HG02943 (cell line): ENCODE results near the gene ZNF879.

Source experiments
- ATAC-seq: cut with Tn5 transposase; IDR thresholded peaks from one replicate; pipeline ENCODE4 v1.9.1; 2021; ENCODE audit warnings: mild to moderate bottlenecking, low read depth, moderate library complexity; ENCODE audit not compliant: unreplicated experiment

Gene ZNF879

DNA sequence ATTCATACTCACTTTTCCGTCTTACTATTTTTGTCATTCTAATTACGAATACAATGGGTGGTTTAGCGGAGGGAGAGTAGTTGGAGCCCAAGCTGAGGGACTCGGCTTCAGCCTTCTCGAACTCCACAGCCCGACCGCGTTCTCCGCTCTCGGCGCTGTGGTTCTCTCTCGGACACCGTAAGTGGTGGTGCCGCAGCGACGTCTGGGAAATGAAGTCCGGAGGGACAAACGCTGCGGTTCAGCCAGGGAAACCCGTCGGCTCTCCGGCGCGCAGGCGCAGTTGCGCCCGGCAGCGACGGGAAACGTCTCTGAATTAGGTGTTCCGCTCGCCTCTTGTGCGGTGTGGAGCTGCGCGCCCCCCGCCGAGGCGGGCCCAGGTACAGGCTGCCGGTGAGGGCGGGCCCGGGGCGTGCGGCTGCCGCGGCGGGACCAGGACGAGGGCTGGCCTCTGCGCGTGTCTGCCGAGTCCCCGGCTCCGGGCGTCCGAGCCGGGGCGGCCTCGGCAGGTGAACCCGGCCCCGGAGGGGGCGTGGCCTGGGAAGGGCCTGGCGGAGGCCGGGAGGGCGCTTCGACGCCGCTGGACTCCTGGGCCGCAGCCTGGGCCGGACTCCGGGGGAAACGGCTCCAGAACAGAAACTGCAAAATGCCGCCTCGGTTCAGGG, at the start of gene ZNF879:
ZNF879 (plus strand) TSS at position 277 of the 662 bp plus-strand sequence. CDS start 1,201 bp downstream, outside the sequence.
- peak; percentile 76 for ATAC-seq

DNA sequence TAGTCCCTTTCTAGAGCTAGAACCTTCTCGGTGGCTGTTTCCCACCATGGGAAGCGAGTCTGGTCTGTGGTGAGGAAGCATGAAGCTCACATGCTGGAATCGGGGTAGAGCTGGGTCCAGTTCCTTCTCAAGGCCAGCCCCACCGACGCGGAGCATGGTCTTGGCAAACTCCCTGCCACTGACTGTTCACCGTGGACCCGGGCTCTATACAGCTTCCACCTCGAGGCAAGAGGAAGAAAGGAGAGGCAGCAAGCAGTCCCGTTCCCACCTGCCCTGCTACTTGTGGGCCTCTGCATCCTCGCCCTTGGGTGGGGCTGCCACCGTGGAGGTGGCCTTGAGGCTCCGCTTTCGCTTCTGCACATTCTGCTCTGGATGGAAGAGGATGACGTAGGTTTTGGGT, 42.2 kb upstream of the ZNF879 start:
- no peak for ATAC-seq

DNA sequence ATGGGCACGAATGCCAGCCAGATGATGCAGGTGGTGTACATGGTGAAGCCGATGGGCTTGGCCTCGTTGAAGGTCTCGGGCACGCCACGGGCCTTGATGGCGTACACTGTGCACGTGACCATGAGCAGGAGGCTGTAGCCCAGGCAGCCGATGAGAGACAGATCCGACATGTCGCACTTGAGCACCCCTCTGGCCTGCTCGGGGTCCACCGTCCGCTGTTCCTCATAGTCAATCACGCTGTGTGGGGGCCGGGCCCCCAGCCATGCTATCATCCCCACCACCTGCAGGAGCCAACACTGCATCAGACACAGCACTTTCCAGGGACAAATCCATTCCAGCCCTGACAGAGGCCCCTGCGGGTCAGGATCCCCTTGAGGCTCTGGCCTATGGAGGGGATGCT, 40.7 kb upstream of the ZNF879 start:
- no peak for ATAC-seq

DNA sequence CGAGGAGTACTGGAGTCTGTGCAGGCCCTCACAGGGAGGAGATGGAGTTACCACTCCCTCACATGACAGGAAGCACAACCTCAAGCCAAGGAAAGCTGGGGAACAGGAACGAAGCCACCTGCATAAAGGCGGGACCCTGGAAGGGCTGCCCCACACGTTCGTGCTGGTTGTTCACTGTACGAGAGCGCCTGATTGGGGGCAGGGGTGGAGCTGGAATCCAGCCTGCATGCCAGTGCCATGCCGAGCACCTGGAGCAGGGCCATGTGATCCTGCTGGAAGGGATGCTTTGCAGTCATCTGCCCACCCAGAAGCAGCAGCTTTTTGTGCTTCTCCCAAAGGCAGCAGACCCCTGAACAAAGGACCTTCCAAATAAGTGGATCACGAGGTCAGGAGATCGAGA, 39.9 kb upstream of the ZNF879 start:
- no peak for ATAC-seq

DNA sequence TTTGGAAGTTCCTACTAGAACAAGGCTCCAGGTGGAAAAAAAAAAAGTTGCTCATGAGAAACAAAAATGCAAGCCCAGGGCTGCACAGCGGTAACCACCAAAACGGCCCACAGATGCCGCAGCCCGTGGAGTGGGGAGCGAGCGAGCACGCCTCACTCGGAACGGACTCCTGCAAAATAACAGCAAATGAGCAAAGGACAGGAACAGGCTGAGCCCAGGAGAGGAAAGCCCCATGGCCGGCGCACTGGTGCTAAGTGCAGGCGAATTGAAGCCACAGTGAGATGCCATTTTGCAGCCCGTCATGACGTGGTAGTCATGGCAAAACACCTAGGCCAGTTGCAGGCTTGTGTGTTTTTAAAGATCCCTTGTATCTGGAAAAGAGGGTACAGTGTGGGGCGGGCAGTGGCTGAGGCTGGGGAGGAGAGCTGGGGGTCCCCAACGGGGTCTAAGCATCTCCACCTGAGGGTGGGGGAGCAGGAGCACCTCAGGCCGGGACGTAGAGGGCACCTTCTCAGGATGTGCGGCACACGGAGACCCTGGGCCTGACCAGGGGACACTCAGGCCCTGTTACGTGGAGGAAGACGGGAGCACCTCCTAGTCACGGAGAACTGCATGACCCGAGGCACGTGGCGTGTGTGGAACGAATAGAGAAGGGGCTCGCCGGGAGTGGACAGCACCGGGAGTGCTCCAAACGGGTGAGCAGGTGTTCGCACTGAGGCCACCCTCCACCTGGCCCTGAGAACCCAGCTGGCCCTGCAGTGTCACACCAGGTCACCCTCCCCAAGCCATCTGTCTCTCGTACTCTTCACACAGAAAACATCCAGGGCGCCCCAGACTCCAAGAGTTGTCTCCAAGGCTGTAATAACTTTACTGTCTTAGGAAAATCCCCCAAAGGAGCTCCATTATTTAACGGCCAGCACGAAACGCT, 39.2 kb upstream of the ZNF879 start:
- no peak for ATAC-seq

DNA sequence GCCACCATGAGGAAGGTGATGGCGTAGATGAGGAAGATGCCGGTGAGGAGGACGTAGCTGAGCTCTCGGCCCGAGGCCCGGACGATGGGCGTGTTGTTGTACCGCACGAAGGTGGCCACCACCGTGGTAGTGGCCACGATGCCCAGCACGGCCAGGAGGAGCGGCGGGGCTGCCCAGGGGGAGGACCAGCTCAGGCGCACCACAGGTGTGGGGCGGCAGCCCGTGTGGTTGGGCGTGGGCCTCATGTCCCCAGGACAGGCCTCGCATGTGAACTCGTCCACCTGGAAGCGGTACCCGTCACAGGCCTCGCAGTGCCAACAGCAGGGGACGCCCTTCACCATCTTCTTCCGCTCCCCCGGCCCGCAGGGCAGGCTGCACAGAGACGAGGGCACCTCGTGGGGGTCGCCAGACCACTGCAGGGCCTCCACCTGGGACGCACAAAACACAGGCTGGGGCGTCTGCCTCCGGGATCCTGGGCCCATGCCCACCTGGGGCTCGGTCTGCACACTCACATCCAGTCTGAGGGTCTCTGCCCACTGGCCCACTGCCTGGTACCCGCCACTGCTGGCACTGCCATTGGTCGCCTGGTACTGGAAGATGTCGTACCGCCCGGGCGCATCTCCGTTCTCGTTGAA, 37.2 kb upstream of the ZNF879 start:
- ATAC-seq: no peak

DNA sequence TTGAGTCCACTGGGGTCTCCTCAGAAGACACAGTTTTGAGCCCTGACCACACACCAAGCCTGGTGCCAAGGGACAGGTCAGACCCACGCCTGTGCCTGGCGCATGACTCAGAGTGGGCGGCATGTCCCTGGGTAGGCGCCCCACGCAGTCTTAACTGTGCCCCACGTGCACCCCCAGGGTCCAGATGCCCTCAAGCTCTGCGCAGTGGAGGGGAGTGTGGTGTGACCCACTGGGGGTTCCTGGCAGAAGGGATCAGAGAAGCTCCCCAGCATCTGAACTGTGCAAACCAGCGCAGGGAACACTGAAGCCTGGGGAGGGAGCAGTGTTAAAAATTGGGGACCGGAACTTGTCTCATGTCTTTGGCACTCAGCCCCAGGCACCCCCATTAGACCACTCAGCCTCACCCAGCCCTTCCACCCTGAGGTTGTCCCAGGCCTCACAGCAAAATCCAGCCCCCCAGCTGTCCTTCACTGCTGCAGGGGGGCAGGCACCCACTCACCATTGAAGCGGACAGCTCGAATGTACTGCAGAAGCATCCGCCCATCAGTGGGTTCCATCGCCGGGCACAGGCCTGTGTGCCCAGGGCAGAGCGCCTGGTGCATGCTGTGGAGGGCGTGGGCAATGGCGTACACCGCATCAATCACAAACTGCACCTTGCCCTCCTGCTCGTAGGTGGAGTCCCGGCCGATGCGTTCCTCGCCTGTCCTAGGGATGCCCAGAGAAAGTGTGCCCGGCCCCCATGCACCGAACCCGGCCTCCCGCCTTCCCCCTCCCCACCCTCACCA, 35.0 kb upstream of the ZNF879 start:
- ATAC-seq: no peak

DNA sequence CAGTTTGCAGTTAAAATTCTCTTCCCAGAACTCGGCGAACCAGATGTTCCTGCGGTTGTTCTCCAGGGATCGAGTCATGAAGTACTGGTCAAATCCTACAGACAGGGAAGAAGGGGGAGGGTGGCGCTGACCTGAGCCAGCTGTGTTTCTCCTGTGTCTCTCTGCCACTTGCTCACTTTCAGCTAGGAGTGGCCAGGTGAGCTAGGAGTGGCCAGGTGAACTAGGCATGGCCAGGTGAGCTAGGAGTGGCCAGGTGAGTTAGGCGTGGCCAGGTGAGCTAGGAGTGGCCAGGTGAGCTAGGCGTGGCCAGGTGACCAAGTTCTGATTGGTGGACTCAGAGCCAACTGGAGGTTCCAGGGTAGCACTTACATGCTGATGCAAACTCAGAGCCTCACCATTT, 34.3 kb upstream of the ZNF879 start:
- ATAC-seq: no peak

DNA sequence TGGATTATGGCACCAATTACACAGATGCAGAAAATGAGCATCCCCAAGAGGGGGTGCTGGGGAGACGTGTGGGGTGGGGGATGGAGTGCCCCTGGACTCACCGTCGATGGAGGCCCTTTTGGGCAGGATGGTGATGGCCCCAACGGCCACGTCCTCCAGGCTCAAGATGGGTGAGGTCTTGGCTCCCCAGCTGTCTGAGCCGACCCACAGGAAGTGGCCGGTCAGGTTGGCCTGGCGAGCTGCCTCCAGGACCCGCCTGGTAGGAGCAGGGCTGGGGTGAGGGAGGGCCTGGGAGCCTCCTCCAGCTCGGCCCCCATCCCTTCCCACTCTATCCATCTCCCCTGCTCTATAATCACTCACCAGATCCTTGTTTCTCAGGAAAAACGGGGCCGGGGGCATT, 33.1 kb upstream of the ZNF879 start:
- ATAC-seq: no peak

DNA sequence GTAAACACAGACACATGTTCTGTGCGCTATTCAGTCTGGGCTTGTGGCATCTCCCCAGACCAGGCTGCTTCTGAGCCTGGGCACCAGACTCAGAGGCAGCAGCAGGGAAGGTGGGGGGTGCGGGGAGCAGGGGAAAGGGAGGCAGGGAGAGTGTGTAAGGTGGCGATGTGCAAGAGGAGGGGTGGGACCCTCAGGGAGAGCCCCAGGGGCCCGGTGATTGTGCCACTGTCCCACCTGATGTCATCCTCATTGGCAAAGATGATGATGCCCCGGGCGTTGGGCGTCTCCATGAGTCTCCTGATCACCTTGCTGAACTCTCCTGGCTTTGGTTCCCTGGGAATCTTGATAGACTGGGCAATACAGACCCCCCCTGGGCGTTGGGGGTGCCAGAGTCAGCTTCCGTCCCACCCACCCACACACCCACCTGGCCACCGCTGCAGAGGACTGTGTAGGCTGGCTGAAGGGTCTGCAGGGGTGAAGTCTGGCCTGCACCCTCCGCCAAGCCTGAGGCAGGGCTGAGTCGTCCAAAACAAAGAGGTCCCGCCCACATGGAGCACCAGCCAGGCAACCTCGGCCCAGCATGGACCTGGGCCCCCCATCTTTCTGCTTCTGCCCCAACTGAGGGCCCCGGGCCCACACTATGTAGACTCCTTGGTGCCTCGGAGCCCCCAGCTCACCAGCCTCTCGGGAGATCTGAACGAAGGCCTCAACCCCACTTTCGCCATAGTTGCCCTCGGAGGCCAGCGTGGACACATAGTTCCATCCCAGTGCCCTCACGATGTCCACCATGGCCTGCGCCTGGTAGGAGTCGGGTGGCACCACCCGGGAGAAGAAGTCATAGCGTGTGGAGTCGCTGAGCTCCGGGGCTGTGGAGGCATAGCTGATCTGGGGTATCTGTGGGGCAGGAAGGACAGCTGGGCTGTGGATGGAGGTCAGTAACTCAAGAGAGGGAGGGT, 32.1 kb upstream of the ZNF879 start:
- ATAC-seq: no peak

DNA sequence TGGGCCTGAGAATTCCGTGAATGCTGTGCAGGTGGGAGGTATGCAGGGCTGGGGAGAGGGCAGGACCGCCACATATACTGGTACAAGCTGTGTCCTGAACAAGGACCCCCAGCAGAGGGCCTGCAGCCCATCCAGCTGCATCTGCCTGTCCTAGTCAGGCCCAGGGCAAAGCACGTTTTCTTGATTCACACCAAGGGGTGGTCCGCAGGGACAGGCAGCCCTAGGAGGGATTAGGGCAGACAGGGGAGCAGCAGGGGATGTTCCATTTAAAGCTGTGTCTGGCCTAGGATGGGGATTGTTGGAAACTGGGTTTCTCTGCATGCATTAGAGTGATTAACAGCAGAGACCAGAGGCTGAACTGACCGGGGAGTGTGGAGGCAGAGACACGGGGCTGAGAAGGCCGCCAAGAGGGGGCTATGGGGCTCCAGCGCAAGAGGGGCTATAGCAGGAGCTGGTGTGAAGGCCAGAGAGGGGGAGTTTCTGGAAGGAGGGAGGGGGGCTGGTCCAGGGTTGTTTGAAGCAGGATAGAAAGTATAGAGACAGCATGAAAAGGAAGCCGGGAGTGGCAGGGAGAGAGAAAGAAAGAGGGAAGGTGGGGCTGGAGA, 31.2 kb upstream of the ZNF879 start:
- ATAC-seq: no peak

DNA sequence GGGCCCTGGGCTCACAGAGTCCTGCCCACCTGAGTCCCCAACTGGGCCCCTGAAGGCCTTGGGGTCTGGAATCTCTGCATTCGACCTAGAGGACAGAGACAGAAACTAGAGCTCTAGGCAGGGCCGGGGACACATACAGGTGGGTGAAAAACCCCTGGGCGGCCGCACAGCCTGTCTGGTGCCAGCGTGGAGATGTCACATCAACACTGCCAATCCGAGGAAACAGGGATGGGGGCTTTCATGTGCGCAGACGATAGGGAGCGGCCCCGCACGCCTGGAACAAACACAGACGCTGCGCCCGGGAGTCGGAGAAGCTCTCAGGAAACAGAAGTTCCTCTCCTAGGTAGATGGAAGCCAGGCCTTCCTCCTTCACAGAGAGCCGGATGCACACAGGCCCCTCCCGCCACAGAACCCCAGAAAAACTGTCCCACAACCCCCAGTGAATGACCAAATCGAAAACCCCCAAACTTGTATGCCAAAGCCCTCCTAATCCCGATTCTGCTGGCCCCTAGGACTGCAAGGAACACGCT, 30.3 kb upstream of the ZNF879 start:
- no peak for ATAC-seq

DNA sequence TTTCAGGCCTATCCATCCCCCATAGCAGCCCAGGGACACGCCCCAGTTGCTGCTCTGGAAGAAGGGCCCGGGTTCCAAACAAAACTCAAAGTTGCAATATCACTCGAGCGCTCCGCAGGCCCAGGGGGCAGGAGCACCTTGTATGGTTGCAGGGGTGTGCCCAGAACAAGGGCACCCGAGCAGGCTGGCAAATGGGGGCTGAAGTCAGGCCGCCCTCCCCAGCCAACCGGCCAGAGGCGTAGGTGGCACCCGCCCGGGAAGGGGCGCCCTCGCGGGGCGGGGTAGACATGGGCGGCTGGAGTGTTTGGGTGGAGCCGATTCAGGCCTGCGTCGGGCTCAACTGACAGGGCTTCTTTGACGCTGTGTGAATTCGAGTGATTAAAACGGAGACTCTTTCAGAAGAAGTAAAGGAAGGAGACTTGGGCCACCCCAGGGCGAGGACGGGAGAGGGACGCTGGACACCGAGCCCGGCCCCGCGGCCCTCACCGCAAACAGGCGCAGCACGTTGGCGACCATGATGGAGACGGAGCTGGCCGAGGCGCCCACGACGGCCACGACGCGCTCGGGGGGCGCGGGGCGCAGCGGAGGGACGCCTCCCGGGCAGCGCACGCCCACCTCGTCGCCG, 29.5 kb upstream of the ZNF879 start:
- no peak for ATAC-seq

DNA sequence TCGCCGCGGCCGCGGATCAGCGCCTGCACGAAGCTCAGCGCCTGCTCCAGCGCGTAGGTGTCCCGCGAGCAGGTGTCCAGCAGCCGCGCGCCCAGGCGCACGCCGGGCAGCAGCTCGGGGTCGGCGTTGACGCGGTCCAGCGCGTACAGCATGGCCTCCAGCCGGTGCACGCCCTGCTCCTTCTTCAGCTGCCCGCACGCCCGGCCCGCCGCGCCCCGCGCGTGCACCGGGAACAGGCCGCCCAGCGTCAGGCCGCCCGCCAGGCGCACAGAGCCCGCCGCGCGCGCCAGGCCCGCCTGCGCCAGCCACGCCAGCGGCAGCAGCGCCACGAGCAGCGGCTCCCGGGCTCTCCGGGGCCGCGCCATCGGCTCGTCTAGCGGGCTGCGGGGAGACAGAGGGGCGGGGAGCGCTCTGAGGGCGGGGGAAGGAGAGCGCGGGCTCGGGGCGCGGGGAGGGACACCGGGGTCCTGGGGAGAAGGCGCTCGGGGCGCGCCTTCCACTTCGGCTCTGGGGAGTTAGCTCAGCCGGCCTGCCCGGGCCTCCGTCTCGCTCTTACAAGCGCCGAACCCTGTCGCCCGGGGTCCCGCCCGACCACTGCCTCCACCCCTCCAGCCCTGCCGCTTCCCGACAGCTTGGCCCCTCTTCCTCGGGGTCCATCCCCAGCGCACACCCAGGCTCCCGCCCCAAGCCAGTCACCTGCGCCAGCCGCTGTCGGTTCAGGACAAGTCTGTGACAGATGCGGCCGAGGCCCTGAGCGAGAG, 28.8 kb upstream of the ZNF879 start, which contains the start of gene GRM6:
GRM6 (minus strand) TSS at position 741 of the 761 bp plus-strand sequence; CDS start at position 365, 376 bp downstream.
- no peak for ATAC-seq

DNA sequence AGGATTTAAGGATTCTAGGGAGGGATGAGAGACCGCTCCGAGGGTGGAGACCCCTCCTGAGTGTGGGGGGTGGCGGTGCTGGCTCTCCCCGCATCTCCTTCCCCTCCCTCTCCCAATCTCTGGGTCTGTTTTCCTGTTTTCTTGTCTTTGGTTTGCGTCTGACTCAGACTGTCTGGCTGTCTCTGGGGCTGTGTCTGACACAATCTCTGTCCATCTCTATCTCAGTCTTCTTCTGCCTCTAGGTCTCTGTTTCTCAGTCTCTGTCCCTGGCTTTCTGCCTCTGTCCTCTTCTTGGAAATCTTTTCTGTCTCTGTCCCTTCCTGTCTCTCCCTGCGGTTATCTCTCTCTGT, 28.3 kb upstream of the ZNF879 start:
- ATAC-seq: no peak

DNA sequence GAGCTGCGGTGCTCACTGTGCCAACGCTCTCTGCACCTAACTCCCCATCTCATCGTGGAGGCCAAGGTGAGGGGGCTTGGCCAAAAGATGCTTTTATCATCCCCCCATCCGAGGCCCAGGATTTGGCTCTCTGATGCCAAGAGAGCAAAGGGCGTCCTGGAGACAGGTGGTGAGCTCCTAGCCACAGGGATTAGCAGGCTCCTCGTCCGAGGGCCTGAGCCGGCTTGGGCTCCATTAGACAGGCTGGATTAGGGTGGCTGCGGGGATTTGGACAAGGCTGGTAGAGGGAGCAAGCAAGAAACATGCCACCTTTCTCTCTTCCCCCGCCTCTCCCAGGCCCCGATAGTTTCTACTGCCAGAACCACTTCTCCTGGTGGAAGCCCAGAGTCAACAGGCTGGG, 27.4 kb upstream of the ZNF879 start:
- no peak for ATAC-seq

DNA sequence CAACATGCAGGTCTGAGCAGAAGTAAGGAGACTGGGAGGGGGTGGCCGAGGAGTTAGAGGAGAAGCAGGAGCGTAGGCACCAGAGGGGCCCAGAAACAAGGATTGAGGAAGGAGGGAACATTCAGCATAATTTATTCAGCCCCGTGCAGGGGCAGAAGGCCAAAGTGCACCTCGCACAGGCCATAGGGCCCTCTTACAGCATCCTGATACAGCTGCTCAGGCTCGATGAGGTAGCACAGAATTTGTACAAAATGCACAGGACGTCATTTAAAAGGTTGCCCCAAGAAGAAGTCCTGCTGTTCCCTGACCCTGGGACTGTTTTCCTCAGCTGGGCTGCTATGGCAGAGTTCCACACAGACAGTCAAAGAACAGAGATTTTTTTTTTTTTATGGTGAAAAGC, 26.4 kb upstream of the ZNF879 start:
- no peak for ATAC-seq

DNA sequence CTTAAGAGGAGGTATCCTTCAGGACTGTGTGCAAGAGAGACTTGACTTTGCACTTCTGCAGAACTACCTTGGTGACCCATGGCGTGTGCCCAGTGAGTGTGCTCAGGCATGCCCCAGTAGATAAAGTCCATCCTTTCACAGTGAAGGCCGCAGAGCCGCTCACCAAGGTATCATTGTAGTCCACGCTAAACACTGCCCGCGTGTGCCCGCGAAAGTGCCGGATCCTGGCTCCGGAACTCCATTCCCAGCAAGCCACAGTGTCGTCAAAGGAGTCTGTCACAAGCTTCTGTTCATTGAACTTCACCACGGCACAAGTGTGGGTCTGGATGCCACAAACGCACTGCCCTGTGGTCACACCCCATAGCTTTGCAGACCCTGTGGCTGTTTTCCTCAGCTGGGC, 25.2 kb upstream of the ZNF879 start:
- ATAC-seq: no peak
